AG09319 (cell line): ENCODE results near the gene OSGEPL1.
"Not testable (repeated sequence)": the region's sequence is repeated elsewhere in the genome, so short reads cannot be mapped to it uniquely, and the experiment has no call there.

Source experiments
- DNase-seq: peaks from one replicate; pipeline ENCODE4 v3.0.0-alpha.2; 2010; ENCODE audit warnings: low read depth; ENCODE audit errors: extremely low read depth
- CTCF ChIP-seq: IDR thresholded peaks from 2 replicates; pipeline ENCODE4 v1.5.1; 2011; ENCODE audit warnings: low read depth, mild to moderate bottlenecking, inconsistent platforms, low read length, moderate library complexity

The OSGEPL1 gene

GRCh38 chr2:189770590-189771322, 8.2 kb upstream of the OSGEPL1 start:
- no peak for TF ChIP-seq CTCF
- no peak for DNase-seq

GRCh38 chr2:189763908-189764661, 1.5 kb upstream of the OSGEPL1 start:
- TF ChIP-seq CTCF: no peak; the same call in 1 of the 2 replicates
- DNase-seq: no peak

GRCh38 chr2:189762229-189762550, 402 bp downstream of the OSGEPL1 start:
- TF ChIP-seq CTCF: no peak
- DNase-seq: no peak

- DNase-seq: not testable (repeated sequence)
Observed at GRCh38 chr2:189760154-189760553, 2.4 kb downstream of the OSGEPL1 start.

GRCh38 chr2:189756311-189756952, 6.2 kb downstream of the OSGEPL1 start:
- TF ChIP-seq CTCF: no peak
- DNase-seq: no peak

GRCh38 chr2:189751080-189751658, 11.4 kb downstream of the OSGEPL1 start:
- peak; percentile 66 for TF ChIP-seq CTCF
- no peak for DNase-seq

- no peak for TF ChIP-seq CTCF
- no peak for DNase-seq
Observed at GRCh38 chr2:189729430-189729829, 33.2 kb downstream of the OSGEPL1 start.
